Activated T-helper 9 cell treated with anti-CD3 and anti-CD28 coated beads, Interleukin-2, amount 50 U/mL, for 16 hours (primary cell): Measurements from ENCODE around the gene ABCA13.

ENCODE experiments used
- DNase-seq: peaks from one replicate; pipeline ENCODE4 v3.0.0-alpha.2; 2020; ENCODE audit warnings: low read depth

Gene ABCA13

DNA sequence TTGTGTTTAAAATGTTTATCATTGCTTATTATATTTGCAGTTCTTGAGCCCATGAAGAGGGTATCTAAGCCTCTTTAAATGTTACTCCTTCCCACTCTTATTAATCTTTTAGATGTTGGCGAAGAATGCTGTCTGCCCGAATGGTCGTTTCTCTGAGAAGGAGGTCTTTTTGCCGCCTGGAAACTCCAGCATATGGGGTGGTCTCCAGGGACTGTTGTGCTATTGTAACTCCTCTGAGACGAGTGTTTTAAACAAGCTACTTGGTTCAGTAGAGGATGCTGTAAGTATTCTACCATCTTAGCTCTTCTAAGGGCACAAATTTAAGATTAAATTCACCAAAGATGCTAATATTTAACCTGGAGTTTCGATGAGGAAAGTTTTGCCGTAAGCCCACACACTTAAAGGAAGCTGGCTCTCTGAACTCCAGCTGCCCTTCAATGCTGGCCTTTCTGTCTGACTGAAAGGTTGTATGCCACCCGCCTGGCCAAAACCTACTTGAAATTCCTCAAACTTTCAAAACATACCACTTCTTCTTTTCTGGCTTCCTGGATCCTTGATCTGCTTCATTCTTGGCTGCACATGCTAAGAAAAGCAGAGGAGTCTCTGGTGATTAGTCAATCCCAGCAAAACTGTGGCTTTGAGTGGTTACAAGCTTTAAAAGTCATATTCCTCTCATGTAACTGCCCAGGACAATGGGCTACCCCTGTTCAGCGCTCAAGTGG lies 74.7 kb downstream of the ABCA13 start:
- DNase-seq: no peak

DNA sequence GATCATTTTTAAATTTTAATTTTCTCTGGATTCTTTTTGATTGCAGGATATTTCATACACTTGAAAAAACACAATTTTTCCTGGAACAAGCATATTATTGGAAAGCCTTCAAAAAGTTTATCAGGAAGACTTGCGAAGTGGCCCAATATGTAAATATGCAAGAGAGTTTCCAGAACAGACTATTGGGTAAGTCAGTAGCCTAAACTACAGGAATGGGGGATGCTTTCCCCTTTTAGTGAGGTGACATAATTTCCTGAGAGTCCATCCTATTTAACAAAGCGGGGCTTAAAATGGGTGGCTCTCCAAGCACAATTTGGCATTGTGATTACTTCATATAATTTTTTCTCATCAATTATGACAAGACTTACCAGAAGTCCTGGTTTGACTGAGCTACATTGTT lies 77.9 kb downstream of the ABCA13 start:
- DNase-seq: no peak

DNA sequence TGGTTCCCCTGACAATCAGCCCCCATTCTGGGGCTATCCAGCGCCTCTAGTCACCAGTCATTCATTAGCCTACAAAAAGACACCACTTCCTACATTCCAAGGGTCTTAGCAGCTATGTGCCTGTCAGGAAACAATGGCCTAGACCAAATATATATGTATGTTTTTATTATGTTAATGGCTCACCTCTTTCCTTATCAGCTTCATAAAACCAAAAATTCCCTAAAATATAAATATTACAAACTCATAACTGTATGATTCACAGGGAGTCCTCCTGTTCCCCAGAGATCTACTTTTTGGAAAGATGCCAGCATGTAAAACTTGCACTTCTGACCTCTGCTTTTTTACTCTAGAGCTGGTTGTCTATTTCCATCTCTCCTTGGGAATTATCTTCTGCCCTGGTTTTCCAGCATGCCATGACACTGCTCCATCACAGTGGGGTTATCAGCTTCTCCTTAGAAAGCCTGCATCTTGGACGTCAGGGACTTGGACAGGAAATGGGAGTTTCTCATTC lies 79.2 kb downstream of the ABCA13 start:
- DNase-seq: no peak

DNA sequence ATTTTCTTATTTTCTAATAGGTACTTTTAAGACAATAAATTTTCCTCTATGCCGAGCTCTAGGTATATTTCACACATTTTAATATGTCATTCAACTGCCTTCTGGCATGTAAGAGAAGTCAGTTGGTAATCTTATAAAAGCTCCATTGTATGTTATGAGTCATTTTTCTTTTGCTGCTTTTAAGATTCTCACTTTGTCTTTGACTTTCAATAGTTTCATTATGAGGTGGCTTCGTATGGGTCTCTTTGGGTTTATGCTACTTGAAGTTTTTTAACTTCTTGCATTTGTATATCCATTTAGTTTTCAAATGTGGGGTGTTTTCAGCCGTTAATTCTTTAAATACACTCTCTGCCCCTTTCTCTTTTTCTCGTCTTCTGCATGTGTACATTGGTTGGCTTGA lies 80.5 kb downstream of the ABCA13 start:
- DNase-seq: no peak

DNA sequence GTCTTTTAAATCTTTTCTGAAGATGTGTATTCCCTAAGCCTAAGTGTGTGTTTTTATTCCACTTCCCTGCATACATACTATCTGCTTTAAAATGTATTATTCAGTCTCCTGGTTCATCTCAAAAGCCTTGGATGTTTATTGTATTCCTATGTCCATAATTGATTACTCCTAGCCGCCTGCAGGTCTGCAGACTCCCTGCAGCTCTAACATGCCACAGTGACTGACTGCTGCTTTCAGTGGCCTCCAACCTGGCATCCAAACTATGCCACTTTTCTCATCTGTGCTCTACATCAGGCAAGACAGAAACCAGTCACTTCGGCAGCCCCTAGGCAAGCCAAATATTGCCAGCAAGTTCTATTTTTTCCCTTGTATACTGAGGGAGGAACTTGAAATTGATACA lies 81.7 kb downstream of the ABCA13 start:
- DNase-seq: no peak

DNA sequence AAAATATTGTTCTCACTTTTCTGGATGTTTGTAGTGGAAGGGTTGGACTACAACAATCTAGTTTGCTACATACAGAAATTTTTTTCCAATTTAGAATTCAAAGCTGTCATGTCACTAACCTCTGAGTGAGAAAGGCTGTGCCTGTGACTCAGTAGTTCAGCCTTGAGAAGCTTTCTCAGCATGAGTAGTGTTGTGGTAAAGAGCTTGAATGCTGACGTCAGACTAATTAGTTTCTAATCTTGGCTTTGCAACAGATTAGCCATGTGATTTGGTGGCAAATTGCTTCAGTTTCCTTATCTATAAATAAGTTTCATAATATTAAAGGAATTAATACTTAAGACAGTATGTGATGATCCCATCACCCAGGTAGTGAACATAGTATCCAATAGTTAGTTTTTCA lies 83.8 kb downstream of the ABCA13 start:
- DNase-seq: no peak

DNA sequence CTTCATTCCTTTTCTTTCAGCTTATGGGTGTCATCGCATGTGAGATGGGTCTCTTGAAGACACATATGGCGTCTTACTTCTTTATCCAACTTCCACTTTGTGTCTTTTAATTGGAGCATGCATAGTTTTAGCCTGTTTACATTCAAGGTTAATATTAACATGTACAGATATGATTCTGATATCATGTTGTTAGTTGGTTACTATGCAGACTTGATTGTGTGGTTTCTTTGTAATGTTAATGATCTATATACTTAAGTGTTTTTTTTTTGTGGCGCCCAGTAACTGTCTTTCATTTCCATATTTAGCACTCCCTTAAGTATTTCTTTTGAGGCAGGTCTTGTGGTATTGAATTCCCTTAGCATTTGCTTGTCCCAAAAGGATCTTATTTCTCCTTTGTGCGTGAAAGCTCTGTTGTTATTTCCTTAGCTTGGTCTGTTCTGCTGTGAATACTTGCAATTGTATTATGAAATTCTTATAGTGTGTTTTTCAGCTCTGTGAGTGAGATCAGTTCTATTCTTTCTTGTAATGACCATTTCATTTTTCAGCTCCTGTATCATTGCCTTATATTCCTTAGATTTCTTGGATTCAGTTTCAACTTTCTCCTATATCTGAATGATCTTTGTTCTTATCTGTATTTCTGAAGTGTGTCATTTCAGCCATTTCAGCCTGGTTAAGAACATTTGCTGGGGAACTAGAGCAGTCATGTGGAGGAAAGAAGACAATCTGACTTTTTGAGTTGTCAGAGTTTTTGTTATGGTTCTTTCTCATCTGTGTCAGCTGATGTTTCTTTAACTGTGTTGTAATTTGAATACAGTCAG lies 88.4 kb downstream of the ABCA13 start:
- no peak for DNase-seq

DNA sequence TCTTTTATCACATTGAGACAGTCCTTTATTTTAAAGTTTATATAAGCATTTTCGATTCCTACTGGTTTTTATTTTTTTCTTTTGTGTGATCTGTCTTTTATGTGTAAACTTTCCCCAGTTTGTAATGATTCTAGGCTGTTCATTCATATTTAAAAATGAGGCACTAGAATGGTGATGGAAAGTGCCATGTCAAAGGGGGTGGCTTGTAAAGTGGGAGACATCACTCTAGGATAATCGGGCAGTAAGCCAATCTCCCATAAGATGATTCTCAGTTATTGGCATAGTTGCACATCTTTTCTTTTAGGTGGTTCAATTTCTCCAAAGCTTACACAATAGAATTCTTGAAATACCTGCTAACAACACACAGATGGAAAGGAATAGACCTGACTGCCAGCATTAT lies 90.4 kb downstream of the ABCA13 start:
- no peak for DNase-seq

DNA sequence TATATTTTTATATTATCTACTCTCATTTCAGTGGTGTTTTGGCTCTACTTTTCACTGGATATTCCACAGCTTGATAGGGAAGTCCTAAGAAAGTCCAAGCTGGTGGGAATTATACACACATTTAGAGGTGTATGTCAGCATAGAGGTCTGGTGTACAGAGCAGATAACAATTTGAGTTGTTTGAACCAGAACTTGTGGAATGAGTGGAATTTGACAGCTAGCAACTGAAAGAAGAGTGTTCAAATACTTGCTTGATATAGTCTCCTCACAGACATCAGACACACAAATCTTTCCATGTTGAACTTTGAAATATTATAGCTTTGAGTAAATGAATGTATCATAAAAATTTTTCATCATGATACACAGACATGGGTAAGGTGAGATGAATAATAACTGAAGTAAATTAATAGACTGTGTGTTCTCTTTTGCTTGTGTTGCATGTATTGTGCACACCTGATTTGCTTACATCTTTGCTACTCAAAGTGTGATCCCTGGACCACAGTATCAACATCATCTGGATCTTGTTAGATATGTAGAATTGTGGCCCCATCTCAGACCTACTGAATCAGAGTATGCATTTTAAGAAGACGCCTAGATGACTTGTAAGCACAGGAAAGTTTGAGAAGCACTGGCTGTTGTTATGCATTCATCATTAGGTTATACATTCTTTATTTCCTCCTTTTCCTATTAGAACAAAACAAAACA lies 91.5 kb downstream of the ABCA13 start:
- DNase-seq: no peak

DNA sequence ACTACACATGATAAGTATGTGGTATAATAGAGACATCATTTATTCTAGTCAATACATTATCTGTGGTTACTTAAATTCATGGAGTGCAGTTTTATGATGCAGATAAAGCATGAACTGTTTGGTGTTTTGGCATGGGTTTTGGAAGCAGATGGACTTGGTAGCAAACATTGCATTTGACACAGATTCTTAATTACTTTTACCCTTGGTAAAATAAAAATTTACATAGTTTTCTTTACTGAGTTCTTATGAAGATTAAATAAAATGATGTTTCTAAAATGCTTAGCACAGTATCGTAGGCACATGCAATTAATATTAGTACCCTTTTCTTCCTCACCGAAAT lies 92.0 kb downstream of the ABCA13 start:
- no peak for DNase-seq

DNA sequence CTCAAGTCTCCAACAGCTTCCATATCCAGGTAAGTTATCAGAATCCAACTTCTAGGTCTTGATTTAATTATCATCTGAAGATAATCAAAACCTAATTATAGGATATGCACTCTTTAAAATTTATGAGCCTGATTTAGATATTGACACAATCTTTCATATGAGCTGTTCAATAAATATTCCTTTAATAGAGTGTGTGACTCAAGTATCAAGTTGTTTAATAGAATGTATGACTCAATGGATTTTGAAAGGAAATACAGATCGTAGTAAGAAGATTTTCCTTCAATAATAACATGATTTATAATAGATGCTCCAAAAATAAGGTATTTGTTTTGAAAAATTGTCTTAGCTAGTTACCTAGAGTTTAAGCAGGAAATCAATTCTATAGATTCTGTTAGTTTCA lies 97.8 kb downstream of the ABCA13 start:
- no peak for DNase-seq

DNA sequence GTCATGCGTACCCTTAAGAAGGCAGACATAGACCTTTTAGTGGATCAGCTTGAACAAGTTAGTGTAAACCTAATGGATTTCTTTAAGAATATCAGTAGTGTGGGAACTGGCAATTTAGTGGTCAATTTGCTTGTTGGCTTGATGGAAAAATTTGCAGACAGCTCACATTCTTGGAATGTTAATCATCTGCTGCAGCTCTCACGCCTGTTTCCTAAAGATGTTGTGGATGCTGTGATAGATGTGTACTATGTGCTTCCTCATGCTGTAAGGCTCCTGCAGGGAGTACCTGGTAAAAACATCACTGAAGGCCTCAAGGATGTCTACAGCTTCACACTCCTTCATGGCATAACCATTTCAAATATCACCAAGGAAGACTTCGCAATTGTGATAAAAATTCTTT lies 103.4 kb downstream of the ABCA13 start:
- DNase-seq: no peak

DNA sequence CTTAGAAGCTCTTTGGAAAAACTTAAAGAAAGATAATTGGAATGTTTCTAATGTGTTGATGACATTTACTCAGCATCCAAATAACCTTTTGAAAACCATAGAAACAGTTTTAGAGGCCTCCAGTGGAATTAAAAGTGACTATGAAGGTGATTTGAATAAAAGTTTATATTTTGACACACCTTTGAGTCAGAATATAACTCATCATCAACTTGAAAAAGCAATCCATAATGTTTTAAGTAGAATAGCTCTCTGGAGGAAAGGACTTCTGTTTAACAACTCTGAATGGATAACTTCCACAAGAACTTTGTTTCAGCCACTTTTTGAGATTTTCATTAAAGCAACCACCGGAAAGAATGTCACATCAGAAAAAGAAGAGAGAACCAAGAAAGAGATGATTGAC lies 108.2 kb downstream of the ABCA13 start:
- DNase-seq: no peak

DNA sequence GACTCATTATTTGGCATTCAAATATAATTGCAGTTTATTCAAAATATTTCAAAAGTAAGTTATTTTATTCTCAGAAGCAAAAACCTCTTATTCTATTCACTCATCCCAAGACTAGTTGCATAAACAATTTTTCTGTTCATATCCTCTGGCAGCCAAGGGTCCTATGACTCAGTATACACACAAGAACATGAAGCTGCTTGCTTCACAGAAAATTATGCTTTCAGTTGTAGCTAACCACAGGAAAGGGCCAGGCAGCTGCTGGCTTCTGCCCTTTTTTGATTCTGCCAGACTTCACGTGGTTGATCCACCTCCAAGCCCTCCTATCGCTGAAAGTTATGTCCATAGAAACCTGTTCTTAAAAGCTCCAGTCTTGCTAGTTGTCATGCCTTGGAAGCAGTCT lies 108.8 kb downstream of the ABCA13 start:
- no peak for DNase-seq

DNA sequence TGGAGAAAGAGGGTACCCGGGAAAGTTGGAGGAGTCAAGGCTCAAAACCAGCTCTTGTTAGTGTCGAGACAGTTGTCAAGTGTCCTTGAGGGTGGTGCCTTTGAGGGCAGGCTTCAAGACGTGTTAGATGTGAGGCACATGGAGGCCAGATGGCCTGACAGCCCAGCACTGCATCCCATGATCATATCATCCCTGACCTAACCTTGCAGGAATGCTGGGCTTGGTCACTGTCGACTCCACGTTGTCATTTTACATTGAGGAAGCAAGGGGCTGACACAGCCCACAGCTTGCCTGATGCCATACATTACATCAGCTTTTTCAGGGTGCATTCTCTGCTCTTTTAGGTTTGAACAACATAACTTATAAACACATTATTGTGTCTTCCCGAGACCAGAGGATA lies 114.1 kb downstream of the ABCA13 start:
- no peak for DNase-seq

DNA sequence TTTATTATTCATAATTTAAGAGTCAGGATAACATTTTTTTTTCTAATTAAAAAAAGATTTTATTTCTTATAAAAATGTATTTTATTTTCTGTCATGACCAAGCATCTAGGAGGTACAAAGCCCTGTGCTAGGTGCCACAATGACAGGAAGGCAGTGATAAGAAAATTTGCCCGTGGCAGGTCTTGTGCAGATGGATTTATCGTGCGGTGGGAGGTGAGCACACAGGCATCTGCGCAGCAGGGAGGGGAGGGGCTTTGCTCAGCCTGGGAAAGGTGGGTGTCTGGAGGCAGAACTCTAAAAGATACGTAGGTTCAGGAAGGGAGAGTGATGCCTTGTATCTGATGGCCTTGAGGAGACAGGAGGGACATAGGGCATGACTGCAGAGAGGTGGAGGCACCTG lies 115.6 kb downstream of the ABCA13 start:
- no peak for DNase-seq

DNA sequence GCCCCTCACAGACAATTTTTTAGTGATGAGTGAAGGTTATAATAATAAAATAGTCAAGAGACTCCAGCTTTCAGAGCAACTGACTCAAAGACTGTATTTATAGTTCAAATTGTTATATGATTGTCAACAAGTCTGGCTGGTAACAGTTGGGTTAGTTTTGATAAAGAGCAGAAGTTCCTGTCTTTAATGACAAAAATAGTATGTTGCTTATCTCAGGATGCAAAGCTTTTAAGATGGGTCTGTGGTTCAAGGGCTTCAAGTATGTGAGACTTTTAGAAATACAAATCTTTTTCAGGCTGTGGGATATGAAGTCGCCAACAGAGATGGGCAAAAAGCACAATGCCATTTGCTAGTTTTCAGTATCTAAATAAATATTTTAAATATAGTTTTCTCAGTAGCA lies 118.4 kb downstream of the ABCA13 start:
- DNase-seq: no peak

DNA sequence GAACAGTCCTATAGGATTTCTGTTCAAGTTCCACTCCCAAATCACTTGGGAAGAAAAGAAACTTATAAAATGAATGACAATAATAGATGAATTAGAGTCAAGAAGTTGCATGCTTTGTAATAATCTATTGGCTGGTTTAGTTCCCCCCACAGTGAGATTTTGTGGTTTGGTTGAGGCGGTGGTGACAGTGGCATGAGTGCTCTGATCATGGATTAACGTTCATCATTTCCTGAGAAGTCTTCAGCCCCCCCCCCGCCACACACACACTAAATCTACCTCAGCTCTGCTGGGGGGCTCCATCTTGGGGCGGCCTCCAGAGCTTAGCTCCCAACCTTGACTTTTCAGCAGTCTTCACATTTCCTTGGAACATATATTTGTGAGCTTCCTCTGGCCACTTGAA lies 121.7 kb downstream of the ABCA13 start:
- DNase-seq: no peak

DNA sequence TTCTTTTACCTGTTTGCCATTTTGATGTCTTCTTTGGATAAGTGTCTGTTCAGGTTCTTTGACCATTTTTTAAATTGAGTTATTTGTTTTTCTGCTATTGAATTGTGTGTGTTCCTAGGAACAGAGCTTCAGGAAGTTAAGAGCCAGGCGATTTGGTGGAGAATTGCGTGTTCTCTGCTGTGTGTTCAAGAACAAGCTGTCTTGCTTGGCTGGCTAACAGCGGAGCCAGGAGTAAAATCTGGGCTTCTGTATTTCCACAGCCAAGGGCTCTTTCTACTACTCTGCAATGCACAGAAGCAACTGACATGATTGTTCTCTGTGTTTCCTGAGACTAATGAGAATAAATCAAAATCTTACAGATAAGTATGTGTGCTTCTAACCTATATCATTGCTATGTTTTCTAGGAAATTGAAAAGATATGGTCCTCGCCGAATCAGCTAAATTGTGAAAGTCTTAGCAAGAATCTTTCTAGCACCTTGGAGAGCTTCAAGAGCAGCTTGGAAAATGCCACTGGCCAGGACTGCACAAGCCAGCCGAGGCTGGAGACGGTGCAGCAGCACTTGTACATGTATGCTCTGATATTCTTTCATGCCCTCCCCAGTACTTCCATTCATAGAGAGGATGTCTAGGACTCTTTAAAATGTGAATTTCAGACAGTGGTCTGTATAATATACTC lies 124.2 kb downstream of the ABCA13 start:
- no peak for DNase-seq

DNA sequence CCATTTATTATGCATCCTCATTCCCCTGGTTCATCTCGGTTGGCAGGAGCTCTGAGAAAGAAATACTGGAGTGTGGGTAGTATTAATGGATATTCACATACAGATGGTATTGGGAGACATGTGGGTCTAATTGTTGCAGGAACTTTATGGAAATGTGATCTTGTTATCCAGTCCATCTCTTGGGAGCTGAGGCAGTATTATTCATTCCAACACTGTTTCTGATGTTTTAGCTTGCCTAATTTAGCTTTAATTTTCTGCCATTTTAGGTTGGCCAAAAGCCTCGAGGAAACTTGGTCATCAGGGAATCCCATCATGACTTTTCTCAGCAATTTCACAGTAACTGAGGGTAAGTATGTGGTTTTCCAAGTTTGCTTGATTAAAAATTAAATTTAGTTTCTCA lies 125.7 kb downstream of the ABCA13 start:
- DNase-seq: no peak

DNA sequence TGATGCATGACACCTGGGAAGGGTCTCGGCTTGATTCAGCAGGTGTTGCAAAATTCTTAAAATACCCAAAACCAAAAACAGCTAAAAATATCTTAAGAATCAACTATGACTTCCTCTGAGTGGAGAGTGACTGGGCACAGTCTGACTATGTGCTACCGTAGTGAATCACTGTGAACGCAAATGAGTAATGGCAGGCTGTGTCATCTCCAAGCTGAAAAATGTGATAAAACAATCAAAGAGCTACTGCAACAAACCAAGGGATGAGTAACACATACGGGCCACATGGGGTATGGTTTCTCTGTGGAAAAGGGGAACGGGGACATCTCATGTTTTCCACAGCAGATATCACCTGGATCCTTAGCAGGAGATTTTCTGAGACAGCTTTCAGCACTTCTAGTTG lies 127.5 kb downstream of the ABCA13 start:
- no peak for DNase-seq

DNA sequence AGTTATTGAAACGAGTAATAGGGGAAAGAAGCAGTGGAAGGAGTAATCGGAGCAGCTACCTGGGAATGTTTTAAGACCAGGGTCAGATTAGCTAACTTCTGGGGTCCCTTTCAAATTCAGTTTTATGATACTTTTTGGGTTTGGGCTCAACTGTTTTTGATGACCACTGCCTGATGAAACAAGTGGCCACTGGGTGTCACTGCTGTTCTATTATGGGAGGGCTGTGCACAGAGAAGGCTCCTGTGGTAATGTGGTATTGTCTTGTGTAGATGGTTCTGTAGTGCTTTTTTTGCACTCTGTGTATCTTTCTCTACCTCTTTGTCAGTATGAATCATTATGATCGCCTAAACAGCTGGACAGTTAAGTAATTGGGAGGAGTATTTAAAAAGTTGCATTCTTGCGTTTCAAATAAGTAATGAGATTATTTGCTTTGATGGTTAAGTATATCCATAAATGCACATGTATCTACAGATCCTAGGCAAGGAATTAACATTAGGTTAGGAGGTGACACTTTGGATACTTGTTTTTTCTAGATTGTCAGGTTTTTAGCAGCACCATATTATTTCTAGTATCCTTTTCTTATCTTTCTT lies 128.4 kb downstream of the ABCA13 start:
- no peak for DNase-seq
